Neutrophil (primary cell): Measurements from ENCODE around the gene GNG13.
"Not testable (repeated sequence)": the region's sequence is repeated elsewhere in the genome, so short reads cannot be mapped to it uniquely, and the experiment has no call there.

Experiments
- H3K27ac ChIP-seq: fragments of 200-600 bp; sonication (generic); 2 replicates; pipeline ENCODE4 v1.5.1; 2016; ENCODE audit warnings: mild to moderate bottlenecking, moderate library complexity
- H3K27me3 ChIP-seq: fragments of 200-600 bp; sonication (generic); 2 replicates; pipeline ENCODE4 v1.6.0; 2016; ENCODE audit warnings: mild to moderate bottlenecking
- H3K36me3 ChIP-seq: fragments of 200-600 bp; sonication (generic); 2 replicates; pipeline ENCODE4 v1.5.1; 2017
- H3K4me1 ChIP-seq, 2 experiments: fragments of 200-600 bp in 1 of 2; sonication (generic) in 1 of 2; 1 replicate in 1 of 2; 2 replicates in 1 of 2; pipeline versions ENCODE4 v1.5.1 to v1.6.1; 2013 to 2016; ENCODE audit warnings: low read depth in 1 of 2, low read length in 1 of 2, mild to moderate bottlenecking in 1 of 2, moderate library complexity in 1 of 2; ENCODE audit not compliant: control insufficient read depth in 1 of 2, insufficient read depth in 1 of 2
- H3K4me3 ChIP-seq, 2 experiments: fragments of 200-600 bp in 1 of 2; sonication (generic) in 1 of 2; 1 replicate in 1 of 2; 2 replicates in 1 of 2; pipeline ENCODE4 v1.5.1; 2013 to 2016; ENCODE audit warnings: low read depth in 1 of 2, low read length in 1 of 2, mild to moderate bottlenecking in 1 of 2, moderate library complexity in 1 of 2
- H3K9me3 ChIP-seq: fragments of 200-600 bp; sonication (generic); 2 replicates; pipeline ENCODE4 v1.5.1; 2016
- CTCF ChIP-seq: fragments of 200-600 bp; sonication (generic); IDR thresholded peaks from 2 replicates; pipeline ENCODE4 v1.5.1; 2016; ENCODE audit warnings: antibody characterized with exemption

GNG13 gene

GRCh38 chr16:760545-761343 lies 39.8 kb downstream of the GNG13 start, which contains the start of gene MSLN:
Gene MSLN (plus strand): TSS chr16:760734. CDS start chr16:762681, 1,947 bp downstream.
- no peaks in the 10 kb centered on the region for H3K9me3 ChIP-seq
- peaks cover 2% of the 10 kb centered on the region for H3K27me3 ChIP-seq
- H3K27ac ChIP-seq, result no peak within 1 kb of the TSS
- H3K4me1 ChIP-seq, result peaks cover 0 to 3% of the 10 kb centered on the region in 2 experiments
- no peak for TF ChIP-seq CTCF
- no peak within 1 kb of the TSS for H3K4me3 ChIP-seq
- no peaks in the 10 kb centered on the region for H3K36me3 ChIP-seq

- Histone ChIP-seq H3K4me1 (peaks cover 0 to 6% of the 10 kb centered on the region in 2 experiments), H3K27ac (no peak overlapping the region), H3K36me3 (no peaks in the 10 kb centered on the region), H3K9me3 (no peaks in the 10 kb centered on the region), H3K27me3 (peaks cover 3% of the 10 kb centered on the region), H3K4me3 (no peak overlapping the region)
- no peak for TF ChIP-seq CTCF
These were observed 40.5 kb downstream of the GNG13 start for GRCh38 chr16:760065-760464.

GRCh38 chr16:759110-759910 lies 41.2 kb downstream of the GNG13 start:
- H3K4me3 ChIP-seq, result no peak overlapping the region
- TF ChIP-seq CTCF, result no peak
- H3K27ac ChIP-seq, result no peak overlapping the region

GRCh38 chr16:756428-756827 lies 44.1 kb downstream of the GNG13 start:
- H3K9me3 ChIP-seq, result no peaks in the 10 kb centered on the region
- no peak overlapping the region for H3K27ac ChIP-seq
- no peak for TF ChIP-seq CTCF
- H3K27me3 ChIP-seq, result peaks cover 3% of the 10 kb centered on the region
- no peak overlapping the region for H3K4me3 ChIP-seq
- no peaks in the 10 kb centered on the region for H3K36me3 ChIP-seq
- H3K4me1 ChIP-seq, result peaks cover 4 to 16% of the 10 kb centered on the region in 2 experiments

More at GRCh38 chr16:759110-759910, 41.2 kb downstream of the GNG13 start:
- Histone ChIP-seq H3K4me1 (peaks cover 4 to 14% of the 10 kb centered on the region in 2 experiments), H3K27me3 (peaks cover 3% of the 10 kb centered on the region), H3K36me3 (no peaks in the 10 kb centered on the region), H3K9me3 (no peaks in the 10 kb centered on the region)

GRCh38 chr16:754656-755055 lies 45.9 kb downstream of the GNG13 start:
- Histone ChIP-seq H3K36me3 (no peaks in the 10 kb centered on the region), H3K27ac (no peak overlapping the region), H3K27me3 (peaks cover 3% of the 10 kb centered on the region), H3K4me3 (no peak overlapping the region), H3K9me3 (no peaks in the 10 kb centered on the region), H3K4me1 (peaks cover 4 to 16% of the 10 kb centered on the region in 2 experiments)
- no peak for TF ChIP-seq CTCF

- not testable (repeated sequence) for H3K9me3 ChIP-seq, H3K27me3 ChIP-seq, H3K4me3 ChIP-seq, H3K36me3 ChIP-seq, H3K27ac ChIP-seq
- peaks cover 4 to 16% of the 10 kb centered on the region in 2 experiments for H3K4me1 ChIP-seq
These were observed 46.4 kb downstream of the GNG13 start for GRCh38 chr16:754121-754607.
